ENCODE measurements around the gene RFC4.
"Not testable (repeated sequence)": the region's sequence is repeated elsewhere in the genome, so short reads cannot be mapped to it uniquely, and the experiment has no call there.

RFC4 gene

GRCh38 chr3:186852994-186853393 lies 46.7 kb upstream of the RFC4 start:
- Histone ChIP-seq H3K36me3 (ENCODE audit: insufficient read depth, low read length) (no peaks in the 10 kb centered on the region), H3K4me3 (ENCODE audit: low read depth in 1 of 2, low read length in 2 of 2) (no peak overlapping the region), H3K4me2 (ENCODE audit: insufficient read depth, low read length) (no peak overlapping the region), H3K4me1 (ENCODE audit: insufficient read depth, low read length) (no peaks in the 10 kb centered on the region), H3K9me3 (ENCODE audit: insufficient read depth, low read length, severe bottlenecking) (no peaks in the 10 kb centered on the region), H4K20me1 (ENCODE audit: insufficient read depth, low read length) (no peaks in the 10 kb centered on the region), H3K27ac (ENCODE audit: low read length) (no peak overlapping the region), H3K27me3 (ENCODE audit: insufficient read depth, low read length, poor library complexity) (no peaks in the 10 kb centered on the region), H3K79me2 (ENCODE audit: insufficient read depth, low read length) (no peaks in the 10 kb centered on the region), H3K9ac (ENCODE audit: low read depth, low read length) (no peak overlapping the region), H2AFZ (ENCODE audit: low read depth, low read length) (no peak overlapping the region)
- DNase-seq (no peak), ATAC-seq (ENCODE audit: insufficient read depth, low read depth) (no peak)
- TF ChIP-seq CTCF (IDR thresholded peaks at IDR 0.05; ENCODE audit: borderline replicate concordance, extremely low read depth, low read length, poor library complexity, severe bottlenecking) = no peak
- no peak for TF ChIP-seq EZH2 (IDR thresholded peaks at IDR 0.05; ENCODE audit: borderline replicate concordance, low read depth, low read length, severe bottlenecking)

DNA sequence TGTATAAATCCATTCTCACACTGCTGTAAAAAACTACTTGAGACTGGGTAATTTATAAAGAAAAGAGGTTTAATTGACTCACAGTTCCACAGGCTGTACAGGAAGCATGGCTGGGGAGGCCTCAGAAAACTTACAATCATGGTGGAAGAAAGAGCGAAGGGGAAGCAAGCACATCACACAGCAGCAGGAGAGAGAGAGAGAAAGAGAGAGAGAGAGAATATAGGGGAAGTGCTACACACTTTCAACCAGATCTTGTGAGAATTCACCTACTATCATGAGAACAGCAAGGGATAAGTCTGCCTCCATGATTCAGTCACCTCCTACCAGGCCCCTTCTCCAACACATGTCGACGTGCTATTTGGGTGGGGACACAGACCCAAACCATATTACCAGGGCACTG lies 45.6 kb upstream of the RFC4 start:
- H2AFZ ChIP-seq (ENCODE audit: low read depth, low read length); ATAC-seq (ENCODE audit: insufficient read depth, low read depth): not testable (repeated sequence)

DNA sequence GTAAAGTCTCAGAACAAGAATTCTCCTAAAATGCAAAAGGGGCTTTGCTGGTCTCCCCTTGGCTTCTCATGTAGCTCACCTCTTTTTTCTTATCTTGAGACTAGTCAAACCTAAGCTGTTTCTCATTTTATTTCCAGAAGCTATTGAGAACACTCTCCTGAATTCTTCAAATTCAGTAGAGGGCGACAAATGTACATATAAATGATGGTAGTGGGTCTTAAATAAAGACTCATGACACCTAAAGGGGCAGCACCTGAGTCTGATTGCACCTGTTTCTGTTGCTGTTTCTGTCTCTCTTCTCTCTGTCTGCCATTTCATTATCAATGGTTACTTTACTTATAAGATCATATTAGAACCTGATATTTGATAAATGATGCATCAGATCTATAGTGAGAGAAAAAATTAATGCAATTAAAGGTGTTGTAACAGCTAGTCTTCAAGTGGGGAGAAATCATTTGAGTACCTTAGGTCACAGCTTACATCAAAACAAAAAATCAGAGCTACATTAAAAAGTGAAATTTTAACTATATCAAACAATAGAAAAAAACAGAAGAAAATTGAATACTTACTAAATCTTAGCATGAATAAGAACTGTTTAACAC lies 43.2 kb upstream of the RFC4 start:
- Histone ChIP-seq H2AFZ (ENCODE audit: low read depth, low read length) (no peak overlapping the region), H4K20me1 (ENCODE audit: insufficient read depth, low read length) (no peaks in the 10 kb centered on the region), H3K4me2 (ENCODE audit: insufficient read depth, low read length) (no peak overlapping the region), H3K27me3 (ENCODE audit: insufficient read depth, low read length, poor library complexity) (peaks cover 8% of the 10 kb centered on the region), H3K36me3 (ENCODE audit: insufficient read depth, low read length) (no peaks in the 10 kb centered on the region), H3K9me3 (ENCODE audit: insufficient read depth, low read length, severe bottlenecking) (no peaks in the 10 kb centered on the region), H3K4me1 (ENCODE audit: insufficient read depth, low read length) (no peaks in the 10 kb centered on the region), H3K4me3 (ENCODE audit: low read depth in 1 of 2, low read length in 2 of 2) (no peak overlapping the region), H3K9ac (ENCODE audit: low read depth, low read length) (no peak overlapping the region), H3K79me2 (ENCODE audit: insufficient read depth, low read length) (no peaks in the 10 kb centered on the region), H3K27ac (ENCODE audit: low read length) (no peak overlapping the region)
- ATAC-seq (ENCODE audit: insufficient read depth, low read depth) (peak; percentile 47; the same call in 1 of the 3 replicates), DNase-seq (no peak)
- TF ChIP-seq CTCF (IDR thresholded peaks at IDR 0.05; ENCODE audit: borderline replicate concordance, extremely low read depth, low read length, poor library complexity, severe bottlenecking) = peak; percentile 57
- TF ChIP-seq EZH2 (IDR thresholded peaks at IDR 0.05; ENCODE audit: borderline replicate concordance, low read depth, low read length, severe bottlenecking) = no peak

More for the DNA sequence above, 45.6 kb upstream of the RFC4 start:
- H3K4me2 ChIP-seq (ENCODE audit: insufficient read depth, low read length); H3K9ac ChIP-seq (ENCODE audit: low read depth, low read length); H3K9me3 ChIP-seq (ENCODE audit: insufficient read depth, low read length, severe bottlenecking); H3K27me3 ChIP-seq (ENCODE audit: insufficient read depth, low read length, poor library complexity); H3K4me1 ChIP-seq (ENCODE audit: insufficient read depth, low read length); H4K20me1 ChIP-seq (ENCODE audit: insufficient read depth, low read length); H3K27ac ChIP-seq (ENCODE audit: low read length); H3K4me3 ChIP-seq (ENCODE audit: low read depth in 1 of 2, low read length in 2 of 2); DNase-seq; H3K36me3 ChIP-seq (ENCODE audit: insufficient read depth, low read length); H3K79me2 ChIP-seq (ENCODE audit: insufficient read depth, low read length): not testable (repeated sequence)

GRCh38 chr3:186847437-186847836 lies 41.2 kb upstream of the RFC4 start:
- no peak overlapping the region for H3K4me3 ChIP-seq (ENCODE audit: low read depth in 1 of 2, low read length in 2 of 2)
- H2AFZ ChIP-seq (ENCODE audit: low read depth, low read length) = no peak overlapping the region
- no peaks in the 10 kb centered on the region for H3K36me3 ChIP-seq (ENCODE audit: insufficient read depth, low read length)
- H3K27me3 ChIP-seq (ENCODE audit: insufficient read depth, low read length, poor library complexity) = peaks cover 11% of the 10 kb centered on the region
- H3K27ac ChIP-seq (ENCODE audit: low read length) = no peak overlapping the region
- H3K9me3 ChIP-seq (ENCODE audit: insufficient read depth, low read length, severe bottlenecking) = no peaks in the 10 kb centered on the region
- DNase-seq (no peak), ATAC-seq (ENCODE audit: insufficient read depth, low read depth) (no peak)
- H3K79me2 ChIP-seq (ENCODE audit: insufficient read depth, low read length) = no peaks in the 10 kb centered on the region
- H3K4me1 ChIP-seq (ENCODE audit: insufficient read depth, low read length) = no peaks in the 10 kb centered on the region
- H3K9ac ChIP-seq (ENCODE audit: low read depth, low read length) = no peak overlapping the region
- no peak overlapping the region for H3K4me2 ChIP-seq (ENCODE audit: insufficient read depth, low read length)
- H4K20me1 ChIP-seq (ENCODE audit: insufficient read depth, low read length) = no peaks in the 10 kb centered on the region
- TF ChIP-seq EZH2 (IDR thresholded peaks at IDR 0.05; ENCODE audit: borderline replicate concordance, low read depth, low read length, severe bottlenecking) = no peak
- TF ChIP-seq CTCF (IDR thresholded peaks at IDR 0.05; ENCODE audit: borderline replicate concordance, extremely low read depth, low read length, poor library complexity, severe bottlenecking) = no peak

Measured in DND-41 (cell line).